Measurements from ENCODE around the gene SH3YL1. TPM values are rescaled to one million over a fixed set of nuclear protein-coding genes. Genes with fewer than 3 reads are reported as not detected.

The SH3YL1 gene
- total and polyA plus RNA-seq, 4 donors = 6.4 to 19.2 (median 13.9) TPM

DNA sequence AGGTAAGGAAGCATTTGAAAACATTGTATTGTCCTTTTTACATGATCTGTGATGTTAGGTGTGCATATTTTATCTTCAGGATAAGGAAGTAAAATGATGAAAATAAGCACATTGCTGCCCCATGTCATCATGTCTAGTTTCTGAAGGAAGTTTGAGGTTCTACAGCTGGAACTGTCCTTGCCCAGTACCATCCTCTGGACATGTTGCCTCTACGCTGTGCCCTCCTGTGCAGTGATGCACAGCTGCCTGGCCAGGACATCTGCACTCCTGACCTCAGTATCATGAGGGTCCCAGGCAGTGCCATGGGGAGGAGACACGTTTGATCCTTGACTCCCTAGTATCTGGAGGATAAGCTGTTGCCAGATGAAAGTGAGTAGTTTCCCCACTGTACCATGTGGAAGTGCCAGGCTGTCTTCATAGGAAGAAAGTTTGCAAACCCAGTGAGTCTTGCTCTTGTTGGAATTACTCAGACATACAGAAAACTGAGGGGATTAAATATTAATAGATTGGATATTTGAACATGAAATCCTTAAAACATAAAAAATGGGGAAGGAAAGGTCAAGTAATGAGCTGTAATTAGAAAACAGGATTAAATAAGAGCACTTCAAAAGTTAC lies 14.6 kb upstream of the SH3YL1 start:
- whole genome bisulfite sequencing = 87% methylated on average over 2 of the region's 2 CpGs
- peaks cover 4 to 48% (median 28%) of the 10 kb centered on the region in 4 donors for H3K36me3 ChIP-seq (ENCODE audit: control insufficient read depth in 4 of 4, insufficient read depth in 3 of 4, low read depth in 1 of 4, low read length in 3 of 4)
- no peak for DNase-seq (ENCODE audit: low spot score)
- no peak overlapping the region for H3K27ac ChIP-seq (ENCODE audit: low read depth in 1 of 2, low read length in 2 of 2)
- H3K4me1 ChIP-seq (ENCODE audit: control insufficient read depth in 4 of 4, insufficient read depth in 4 of 4, low read length in 3 of 4) = peaks cover 0 to 2% (median 0%) of the 10 kb centered on the region in 4 donors
- TF ChIP-seq EGR1 (IDR thresholded peaks at IDR 0.05; ENCODE audit: low read depth in 2 of 2) (no peak), YY1 (IDR thresholded peaks at IDR 0.05) (no peak), RAD21 (IDR thresholded peaks at IDR 0.05) (no peak), GABPA (IDR thresholded peaks at IDR 0.05 in 1 of 2, conservative IDR thresholded peaks at IDR 0.05 in 1 of 2) (no peak), RXRA (IDR thresholded peaks at IDR 0.05) (no peak), HNF4G (IDR thresholded peaks at IDR 0.05) (no peak), TAF1 (conservative IDR thresholded peaks at IDR 0.05) (no peak), NR2F2 (IDR thresholded peaks at IDR 0.05) (no peak), FOXA1 (IDR thresholded peaks at IDR 0.05) (no peak), SP1 (IDR thresholded peaks at IDR 0.05) (no peak)
- TF ChIP-seq, protein P1, sequence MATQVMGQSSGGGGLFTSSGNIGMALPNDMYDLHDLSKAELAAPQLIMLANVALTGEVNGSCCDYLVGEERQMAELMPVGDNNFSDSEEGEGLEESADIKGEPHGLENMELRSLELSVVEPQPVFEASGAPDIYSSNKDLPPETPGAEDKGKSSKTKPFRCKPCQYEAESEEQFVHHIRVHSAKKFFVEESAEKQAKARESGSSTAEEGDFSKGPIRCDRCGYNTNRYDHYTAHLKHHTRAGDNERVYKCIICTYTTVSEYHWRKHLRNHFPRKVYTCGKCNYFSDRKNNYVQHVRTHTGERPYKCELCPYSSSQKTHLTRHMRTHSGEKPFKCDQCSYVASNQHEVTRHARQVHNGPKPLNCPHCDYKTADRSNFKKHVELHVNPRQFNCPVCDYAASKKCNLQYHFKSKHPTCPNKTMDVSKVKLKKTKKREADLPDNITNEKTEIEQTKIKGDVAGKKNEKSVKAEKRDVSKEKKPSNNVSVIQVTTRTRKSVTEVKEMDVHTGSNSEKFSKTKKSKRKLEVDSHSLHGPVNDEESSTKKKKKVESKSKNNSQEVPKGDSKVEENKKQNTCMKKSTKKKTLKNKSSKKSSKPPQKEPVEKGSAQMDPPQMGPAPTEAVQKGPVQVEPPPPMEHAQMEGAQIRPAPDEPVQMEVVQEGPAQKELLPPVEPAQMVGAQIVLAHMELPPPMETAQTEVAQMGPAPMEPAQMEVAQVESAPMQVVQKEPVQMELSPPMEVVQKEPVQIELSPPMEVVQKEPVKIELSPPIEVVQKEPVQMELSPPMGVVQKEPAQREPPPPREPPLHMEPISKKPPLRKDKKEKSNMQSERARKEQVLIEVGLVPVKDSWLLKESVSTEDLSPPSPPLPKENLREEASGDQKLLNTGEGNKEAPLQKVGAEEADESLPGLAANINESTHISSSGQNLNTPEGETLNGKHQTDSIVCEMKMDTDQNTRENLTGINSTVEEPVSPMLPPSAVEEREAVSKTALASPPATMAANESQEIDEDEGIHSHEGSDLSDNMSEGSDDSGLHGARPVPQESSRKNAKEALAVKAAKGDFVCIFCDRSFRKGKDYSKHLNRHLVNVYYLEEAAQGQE (IDR thresholded peaks at IDR 0.05) = no peak
- TF ChIP-seq, protein P2, sequence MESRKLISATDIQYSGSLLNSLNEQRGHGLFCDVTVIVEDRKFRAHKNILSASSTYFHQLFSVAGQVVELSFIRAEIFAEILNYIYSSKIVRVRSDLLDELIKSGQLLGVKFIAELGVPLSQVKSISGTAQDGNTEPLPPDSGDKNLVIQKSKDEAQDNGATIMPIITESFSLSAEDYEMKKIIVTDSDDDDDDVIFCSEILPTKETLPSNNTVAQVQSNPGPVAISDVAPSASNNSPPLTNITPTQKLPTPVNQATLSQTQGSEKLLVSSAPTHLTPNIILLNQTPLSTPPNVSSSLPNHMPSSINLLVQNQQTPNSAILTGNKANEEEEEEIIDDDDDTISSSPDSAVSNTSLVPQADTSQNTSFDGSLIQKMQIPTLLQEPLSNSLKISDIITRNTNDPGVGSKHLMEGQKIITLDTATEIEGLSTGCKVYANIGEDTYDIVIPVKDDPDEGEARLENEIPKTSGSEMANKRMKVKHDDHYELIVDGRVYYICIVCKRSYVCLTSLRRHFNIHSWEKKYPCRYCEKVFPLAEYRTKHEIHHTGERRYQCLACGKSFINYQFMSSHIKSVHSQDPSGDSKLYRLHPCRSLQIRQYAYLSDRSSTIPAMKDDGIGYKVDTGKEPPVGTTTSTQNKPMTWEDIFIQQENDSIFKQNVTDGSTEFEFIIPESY (IDR thresholded peaks at IDR 0.05) = no peak
- TF ChIP-seq, protein P3, sequence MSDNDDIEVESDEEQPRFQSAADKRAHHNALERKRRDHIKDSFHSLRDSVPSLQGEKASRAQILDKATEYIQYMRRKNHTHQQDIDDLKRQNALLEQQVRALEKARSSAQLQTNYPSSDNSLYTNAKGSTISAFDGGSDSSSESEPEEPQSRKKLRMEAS (IDR thresholded peaks at IDR 0.05) = no peak
- TF ChIP-seq, protein P4, sequence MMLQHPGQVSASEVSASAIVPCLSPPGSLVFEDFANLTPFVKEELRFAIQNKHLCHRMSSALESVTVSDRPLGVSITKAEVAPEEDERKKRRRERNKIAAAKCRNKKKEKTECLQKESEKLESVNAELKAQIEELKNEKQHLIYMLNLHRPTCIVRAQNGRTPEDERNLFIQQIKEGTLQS (IDR thresholded peaks at IDR 0.05) = no peak
- no peaks in the 10 kb centered on the region for H3K27me3 ChIP-seq (ENCODE audit: control insufficient read depth in 4 of 4, insufficient read depth in 4 of 4, low read length in 3 of 4)
- H3K9me3 ChIP-seq (ENCODE audit: control insufficient read depth in 4 of 4, low read length in 3 of 4) = no peaks in the 10 kb centered on the region
- no peak overlapping the region for H3K9ac ChIP-seq (ENCODE audit: low read depth in 1 of 2, low read length in 2 of 2)
- no peak overlapping the region for H3K4me3 ChIP-seq (ENCODE audit: low read depth in 1 of 3, low read length in 3 of 3)

DNA sequence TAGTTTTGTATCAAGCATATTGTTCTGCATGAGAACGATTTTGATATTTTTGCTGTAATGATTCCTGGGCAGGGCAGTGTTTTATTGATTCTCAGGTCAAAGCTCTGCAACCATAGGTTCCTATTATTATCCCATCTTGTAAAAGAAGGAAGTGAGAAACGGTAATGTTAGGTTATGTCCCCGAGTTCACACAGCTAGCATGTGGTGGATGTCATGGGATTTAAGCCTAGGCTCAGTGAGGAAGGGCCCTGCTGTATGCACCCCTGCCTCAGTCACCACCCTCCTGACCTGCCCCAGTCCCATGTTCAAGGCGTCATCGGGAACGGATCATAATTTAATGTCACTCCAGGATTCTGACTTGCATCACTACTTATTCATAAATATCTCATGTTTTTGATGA lies 11.6 kb upstream of the SH3YL1 start:
- Histone ChIP-seq H3K9me3 (ENCODE audit: control insufficient read depth in 4 of 4, low read length in 3 of 4) (no peaks in the 10 kb centered on the region), H3K27ac (ENCODE audit: low read depth in 1 of 2, low read length in 2 of 2) (no peak overlapping the region), H3K4me1 (ENCODE audit: control insufficient read depth in 4 of 4, insufficient read depth in 4 of 4, low read length in 3 of 4) (peaks cover 0 to 2% (median 0%) of the 10 kb centered on the region in 4 donors), H3K27me3 (ENCODE audit: control insufficient read depth in 4 of 4, insufficient read depth in 4 of 4, low read length in 3 of 4) (no peaks in the 10 kb centered on the region), H3K4me3 (ENCODE audit: low read depth in 1 of 3, low read length in 3 of 3) (no peak overlapping the region), H3K9ac (ENCODE audit: low read depth in 1 of 2, low read length in 2 of 2) (no peak overlapping the region), H3K36me3 (ENCODE audit: control insufficient read depth in 4 of 4, insufficient read depth in 3 of 4, low read depth in 1 of 4, low read length in 3 of 4) (peaks cover under 1 to 57% (median 20%) of the 10 kb centered on the region in 4 donors)
- 72% methylated on average over 6 of the region's 6 CpGs for WGBS
- DNase-seq (ENCODE audit: low spot score) = no peak
- TF ChIP-seq RAD21 (IDR thresholded peaks at IDR 0.05) = no peak
- no peak for TF ChIP-seq FOXA1 (IDR thresholded peaks at IDR 0.05)
- TF ChIP-seq YY1 (IDR thresholded peaks at IDR 0.05) = no peak
- TF ChIP-seq NR2F2 (IDR thresholded peaks at IDR 0.05) = no peak
- no peak for TF ChIP-seq JUND (IDR thresholded peaks at IDR 0.05)
- TF ChIP-seq SP1 (IDR thresholded peaks at IDR 0.05) = no peak
- TF ChIP-seq HNF4A (conservative IDR thresholded peaks at IDR 0.05) = no peak
- peak in 1 of 2 donors; percentile 8 for TF ChIP-seq RXRA (IDR thresholded peaks at IDR 0.05)
- no peak for TF ChIP-seq FOXA2 (IDR thresholded peaks at IDR 0.05)

Measured in liver (tissue), 9 donors.